ENCODE measurements around the gene NCDN.
A peak's percentile ranks its signal among the peaks of the same experiment; 100 is the strongest.

NCDN gene

DNA sequence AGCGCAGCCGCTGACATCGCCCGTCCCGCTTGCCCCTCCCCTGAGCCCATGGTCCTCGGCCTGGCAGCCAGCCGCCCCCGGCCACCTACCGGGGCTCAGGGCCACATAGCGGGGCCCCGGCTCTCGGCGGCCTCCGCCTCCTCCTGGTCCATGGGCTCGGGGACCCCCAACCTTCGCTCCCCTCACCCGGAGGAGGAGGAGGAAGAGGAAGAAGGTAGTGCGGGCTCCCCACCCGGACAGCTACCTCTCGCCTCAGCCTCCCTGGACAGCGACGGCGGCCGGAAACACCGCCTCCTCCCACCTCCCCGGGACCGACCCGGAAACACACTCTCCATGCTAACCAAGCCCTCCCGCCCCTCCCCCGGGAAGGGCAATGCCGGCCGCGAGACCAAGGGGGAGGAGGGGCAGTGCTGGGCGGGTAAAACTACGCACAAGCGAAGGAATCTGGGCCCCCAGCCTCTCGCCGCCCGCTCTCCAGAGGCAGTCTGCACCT is 435 bp upstream of the NCDN start, which contains the start of gene KIAA0319L:
Gene KIAA0319L, minus strand, starts transcription at position 286 of the 493 bp plus-strand sequence. CDS start 2,912 bp downstream, outside the sequence.
- DNase-seq (ENCODE audit: low read depth in 1 of 2, low spot score in 1 of 2): peak; percentile 79 to 87
- TF ChIP-seq JUND (IDR thresholded peaks at IDR 0.05; ENCODE audit: low read depth): no peak
- in situ Hi-C loops (cut with HindIII; ENCODE audit: low pct_unique_long_range_greater_than_20kb, low sequenced_read_pairs): no loop called here

DNA sequence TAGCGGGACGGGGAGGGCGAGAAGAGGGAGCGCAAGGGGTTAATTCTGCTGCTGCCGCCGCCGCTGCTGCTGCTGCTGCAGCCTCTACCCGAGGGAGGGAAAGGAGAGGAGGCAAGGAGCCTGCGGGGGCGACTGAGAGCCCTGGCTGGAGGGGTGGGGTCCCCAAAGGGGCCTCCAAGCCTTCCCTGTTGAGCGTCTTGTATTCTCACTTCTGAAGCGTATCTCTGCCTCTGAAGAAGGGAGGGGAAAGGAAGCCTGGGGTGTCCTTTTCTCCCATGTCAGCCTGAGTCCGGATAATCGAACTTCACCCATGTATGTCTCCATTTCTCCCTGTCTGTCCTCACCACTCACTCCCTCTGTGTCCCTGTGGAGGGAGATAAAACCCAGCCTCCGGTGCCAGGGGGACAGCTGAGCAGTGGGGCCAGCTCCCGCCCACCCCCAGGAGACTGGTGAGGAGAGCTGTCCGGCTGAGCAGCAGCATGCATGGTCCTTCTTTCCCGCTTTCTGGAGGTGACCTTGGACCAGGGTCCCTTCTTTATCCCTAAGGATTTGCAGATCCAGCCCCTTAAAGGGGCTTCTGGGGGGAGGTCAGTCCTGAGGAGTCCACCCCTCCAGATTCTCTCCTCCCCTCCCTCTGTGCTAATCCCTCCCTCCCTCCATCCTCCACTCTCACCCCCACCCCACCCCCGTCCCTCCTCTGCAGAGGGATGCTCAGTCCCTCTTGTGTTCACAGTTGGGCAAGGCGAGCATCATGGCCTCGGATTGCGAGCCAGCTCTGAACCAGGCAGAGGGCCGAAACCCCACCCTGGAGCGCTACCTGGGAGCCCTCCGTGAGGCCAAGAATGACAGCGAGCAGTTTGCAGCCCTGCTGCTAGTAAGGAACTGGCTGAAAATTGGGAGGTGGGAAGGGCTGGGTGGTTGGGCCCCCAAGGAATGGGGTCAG is 1.0 kb downstream of the NCDN start:
- no peak for DNase-seq (ENCODE audit: low read depth in 1 of 2, low spot score in 1 of 2)
- in situ Hi-C loops (cut with HindIII; ENCODE audit: low pct_unique_long_range_greater_than_20kb, low sequenced_read_pairs): no loop called here
- no peak for TF ChIP-seq JUND (IDR thresholded peaks at IDR 0.05; ENCODE audit: low read depth)

DNA sequence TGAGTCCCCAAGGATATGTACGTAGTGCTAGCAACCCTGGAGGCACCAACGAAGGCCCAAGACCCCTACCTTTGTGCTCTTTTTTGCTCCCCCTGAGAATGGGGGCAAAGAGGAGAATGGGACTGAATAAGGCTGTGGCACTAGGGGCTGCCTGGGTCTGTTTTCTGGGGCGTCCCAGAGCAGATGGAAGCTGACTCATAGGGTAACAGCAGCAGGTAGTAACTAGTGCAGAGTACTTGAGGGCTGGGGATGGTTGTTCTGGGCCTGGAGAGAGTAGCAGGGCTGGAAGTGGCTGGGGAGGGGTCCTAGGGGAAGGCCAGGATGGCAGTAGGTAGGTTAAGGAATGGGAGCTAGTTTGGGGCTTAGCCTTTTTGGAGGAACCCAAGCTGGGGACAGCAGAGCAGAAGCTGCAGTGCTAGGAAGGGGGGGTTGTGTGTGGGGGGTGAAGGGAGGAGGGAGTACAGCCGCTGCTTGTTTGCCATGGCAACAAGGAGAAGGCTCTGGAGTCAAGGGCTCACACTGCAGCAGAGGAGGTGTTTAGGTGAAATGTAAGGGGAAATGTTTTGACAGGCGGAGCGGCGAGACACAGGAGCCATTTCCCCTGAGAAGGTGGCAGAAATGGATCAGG is 1.8 kb downstream of the NCDN start:
- in situ Hi-C loops (cut with HindIII; ENCODE audit: low pct_unique_long_range_greater_than_20kb, low sequenced_read_pairs): no loop called here
- TF ChIP-seq JUND (IDR thresholded peaks at IDR 0.05; ENCODE audit: low read depth): no peak

DNA sequence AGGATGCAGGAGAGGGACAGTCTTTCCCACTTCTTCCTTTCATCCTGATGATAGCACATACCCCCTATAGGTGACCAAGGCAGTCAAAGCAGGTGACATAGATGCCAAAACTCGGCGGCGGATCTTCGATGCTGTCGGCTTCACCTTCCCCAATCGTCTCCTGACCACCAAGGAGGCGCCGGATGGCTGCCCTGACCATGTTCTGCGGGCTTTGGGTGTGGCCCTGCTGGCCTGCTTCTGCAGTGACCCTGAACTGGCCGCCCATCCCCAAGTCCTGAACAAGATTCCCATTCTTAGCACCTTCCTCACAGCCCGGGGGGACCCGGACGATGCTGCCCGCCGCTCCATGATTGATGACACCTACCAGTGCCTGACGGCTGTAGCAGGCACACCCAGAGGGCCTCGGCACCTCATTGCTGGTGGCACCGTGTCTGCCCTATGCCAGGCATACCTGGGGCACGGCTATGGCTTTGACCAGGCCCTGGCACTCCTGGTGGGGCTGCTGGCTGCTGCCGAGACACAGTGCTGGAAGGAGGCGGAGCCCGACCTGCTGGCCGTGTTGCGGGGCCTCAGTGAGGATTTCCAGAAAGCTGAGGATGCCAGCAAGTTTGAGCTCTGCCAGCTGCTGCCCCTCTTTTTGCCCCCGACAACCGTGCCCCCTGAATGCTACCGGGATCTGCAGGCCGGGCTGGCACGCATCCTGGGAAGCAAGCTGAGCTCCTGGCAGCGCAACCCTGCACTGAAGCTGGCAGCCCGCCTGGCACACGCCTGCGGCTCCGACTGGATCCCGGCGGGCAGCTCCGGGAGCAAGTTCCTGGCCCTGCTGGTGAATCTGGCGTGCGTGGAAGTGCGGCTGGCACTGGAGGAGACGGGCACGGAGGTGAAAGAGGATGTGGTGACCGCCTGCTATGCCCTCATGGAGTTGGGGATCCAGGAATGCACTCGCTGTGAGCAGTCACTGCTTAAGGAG is 2.9 kb downstream of the NCDN start:
- TF ChIP-seq JUND (IDR thresholded peaks at IDR 0.05; ENCODE audit: low read depth): no peak
- no peak for DNase-seq (ENCODE audit: low read depth in 1 of 2, low spot score in 1 of 2)
- in situ Hi-C loops (cut with HindIII; ENCODE audit: low pct_unique_long_range_greater_than_20kb, low sequenced_read_pairs): no loop called here

More for the DNA sequence above, 1.8 kb downstream of the NCDN start:
- DNase-seq (ENCODE audit: low read depth in 1 of 2, low spot score in 1 of 2): no peak

DNA sequence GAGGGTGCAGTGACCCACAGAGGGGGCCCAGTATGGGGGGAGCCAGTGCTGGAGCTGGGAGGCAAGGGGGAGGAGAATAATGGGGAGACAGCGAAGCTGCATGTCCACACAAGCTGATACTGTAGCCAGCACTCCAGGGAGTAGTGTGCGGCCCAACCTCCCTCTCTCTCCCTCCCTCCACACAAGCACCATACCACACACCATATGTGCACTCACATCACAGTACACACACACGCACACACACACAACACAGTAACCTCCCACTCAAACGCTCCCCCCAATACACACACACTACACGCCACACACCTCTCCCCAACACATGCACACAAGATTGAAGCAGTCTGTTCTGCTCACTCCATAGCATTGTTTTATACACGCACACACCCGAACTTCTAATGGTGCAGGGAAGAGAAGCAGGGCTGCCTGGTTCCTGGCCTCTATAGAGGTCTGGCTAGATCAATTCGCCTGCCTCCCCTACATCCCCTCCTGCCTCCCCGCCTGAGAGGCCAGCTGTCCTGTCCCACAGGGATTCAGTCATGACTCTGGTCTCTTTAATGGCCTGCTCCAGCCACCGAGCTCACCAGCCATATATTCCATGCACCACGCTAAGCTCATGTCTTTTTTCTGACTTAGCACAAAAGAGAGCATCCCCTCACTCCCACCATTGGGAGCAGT is 3.8 kb downstream of the NCDN start:
- no peak for DNase-seq (ENCODE audit: low read depth in 1 of 2, low spot score in 1 of 2)
- TF ChIP-seq JUND (IDR thresholded peaks at IDR 0.05; ENCODE audit: low read depth): no peak
- in situ Hi-C loops (cut with HindIII; ENCODE audit: low pct_unique_long_range_greater_than_20kb, low sequenced_read_pairs): no loop called here

DNA sequence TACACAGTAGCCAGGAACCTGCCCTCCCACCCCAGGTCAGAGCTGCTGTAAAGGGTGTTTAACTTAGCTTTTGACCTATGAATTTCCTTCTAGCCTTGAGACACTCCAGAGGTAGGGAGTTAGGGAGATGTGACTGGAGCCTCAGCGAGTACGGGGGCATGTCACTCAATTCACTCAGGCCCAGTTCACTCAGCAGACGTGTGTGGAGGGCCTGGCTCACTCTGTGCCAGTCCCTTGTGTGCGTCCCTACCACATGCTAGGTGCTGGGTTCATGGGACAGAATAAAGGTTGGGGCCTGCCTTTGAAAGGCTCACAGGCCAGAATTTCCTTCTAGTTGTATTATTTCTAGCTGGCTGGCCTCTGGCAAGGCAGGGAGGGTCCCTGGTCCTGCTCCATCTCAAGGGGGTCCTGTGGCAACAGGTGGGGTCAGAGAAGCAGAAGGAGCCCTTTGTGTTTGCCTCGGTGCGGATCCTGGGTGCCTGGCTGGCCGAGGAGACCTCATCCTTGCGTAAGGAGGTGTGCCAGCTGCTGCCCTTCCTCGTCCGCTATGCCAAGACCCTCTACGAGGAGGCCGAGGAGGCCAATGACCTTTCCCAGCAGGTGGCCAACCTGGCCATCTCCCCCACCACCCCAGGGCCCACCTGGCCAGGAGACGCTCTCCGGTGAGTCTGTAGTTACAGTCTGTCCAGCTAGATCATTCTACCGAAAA is 4.5 kb downstream of the NCDN start:
- no peak for TF ChIP-seq JUND (IDR thresholded peaks at IDR 0.05; ENCODE audit: low read depth)
- in situ Hi-C loops (cut with HindIII; ENCODE audit: low pct_unique_long_range_greater_than_20kb, low sequenced_read_pairs): no loop called here
- no peak for DNase-seq (ENCODE audit: low read depth in 1 of 2, low spot score in 1 of 2)

DNA sequence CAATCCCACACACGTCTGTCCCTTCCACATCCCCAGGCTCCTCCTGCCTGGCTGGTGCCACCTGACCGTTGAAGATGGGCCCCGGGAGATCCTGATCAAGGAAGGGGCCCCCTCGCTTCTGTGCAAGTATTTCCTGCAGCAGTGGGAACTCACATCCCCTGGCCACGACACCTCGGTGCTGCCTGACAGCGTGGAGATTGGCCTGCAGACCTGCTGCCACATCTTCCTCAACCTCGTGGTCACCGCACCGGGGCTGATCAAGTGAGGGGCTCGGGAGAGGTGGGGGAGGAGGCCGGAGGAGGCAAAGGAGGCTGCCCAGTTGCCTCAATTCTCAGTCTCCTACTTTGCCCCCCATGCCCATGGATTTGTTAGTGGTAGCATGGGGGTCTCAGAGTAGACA is 5.6 kb downstream of the NCDN start:
- no peak for DNase-seq (ENCODE audit: low read depth in 1 of 2, low spot score in 1 of 2)
- TF ChIP-seq JUND (IDR thresholded peaks at IDR 0.05; ENCODE audit: low read depth): no peak
- in situ Hi-C loops (cut with HindIII; ENCODE audit: low pct_unique_long_range_greater_than_20kb, low sequenced_read_pairs): no loop called here

DNA sequence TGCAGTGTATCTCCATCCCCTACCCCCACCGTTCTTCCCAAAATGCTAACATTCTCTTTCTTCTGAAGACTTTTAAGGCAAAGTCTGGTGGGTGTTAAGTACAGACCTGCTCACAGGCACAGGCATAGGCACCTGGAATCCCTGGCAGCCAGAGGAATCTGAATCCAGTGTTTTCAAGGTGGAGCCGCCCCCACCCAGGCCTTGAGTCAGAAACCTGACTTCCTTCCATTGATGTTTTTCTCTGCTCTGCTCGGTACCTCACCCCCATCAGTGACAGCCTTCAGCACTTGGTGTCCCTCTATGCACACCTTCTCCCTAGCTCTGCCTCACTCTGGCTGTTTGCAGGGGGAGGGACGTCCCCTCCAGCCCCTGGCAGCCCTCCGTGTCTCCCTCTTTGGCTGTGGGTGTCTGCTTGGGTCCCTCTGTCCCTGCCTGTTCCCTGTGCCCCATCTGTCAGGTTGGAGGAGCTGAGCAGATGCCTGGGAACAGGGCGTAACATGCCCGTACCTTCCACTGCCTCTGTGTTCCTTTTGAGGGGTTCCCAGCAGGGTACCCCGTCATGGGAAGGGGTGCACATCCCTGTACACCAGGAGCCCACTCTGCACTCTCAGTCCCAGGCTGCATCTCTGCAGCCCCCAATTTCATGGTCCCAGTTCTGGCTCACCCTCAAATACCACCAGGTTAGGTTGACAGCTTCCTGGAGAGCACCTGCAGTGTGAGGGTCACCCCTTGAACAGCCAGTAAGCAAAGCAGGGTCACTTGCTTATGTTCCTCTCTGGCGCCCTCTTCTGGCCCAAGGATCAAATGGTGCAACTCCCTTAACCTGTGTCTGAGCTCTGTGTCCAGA is 6.7 kb downstream of the NCDN start:
- TF ChIP-seq JUND (IDR thresholded peaks at IDR 0.05; ENCODE audit: low read depth): no peak
- in situ Hi-C loops (cut with HindIII; ENCODE audit: low pct_unique_long_range_greater_than_20kb, low sequenced_read_pairs): no loop called here
- peak; percentile 82 for DNase-seq (ENCODE audit: low read depth in 1 of 2, low spot score in 1 of 2)

DNA sequence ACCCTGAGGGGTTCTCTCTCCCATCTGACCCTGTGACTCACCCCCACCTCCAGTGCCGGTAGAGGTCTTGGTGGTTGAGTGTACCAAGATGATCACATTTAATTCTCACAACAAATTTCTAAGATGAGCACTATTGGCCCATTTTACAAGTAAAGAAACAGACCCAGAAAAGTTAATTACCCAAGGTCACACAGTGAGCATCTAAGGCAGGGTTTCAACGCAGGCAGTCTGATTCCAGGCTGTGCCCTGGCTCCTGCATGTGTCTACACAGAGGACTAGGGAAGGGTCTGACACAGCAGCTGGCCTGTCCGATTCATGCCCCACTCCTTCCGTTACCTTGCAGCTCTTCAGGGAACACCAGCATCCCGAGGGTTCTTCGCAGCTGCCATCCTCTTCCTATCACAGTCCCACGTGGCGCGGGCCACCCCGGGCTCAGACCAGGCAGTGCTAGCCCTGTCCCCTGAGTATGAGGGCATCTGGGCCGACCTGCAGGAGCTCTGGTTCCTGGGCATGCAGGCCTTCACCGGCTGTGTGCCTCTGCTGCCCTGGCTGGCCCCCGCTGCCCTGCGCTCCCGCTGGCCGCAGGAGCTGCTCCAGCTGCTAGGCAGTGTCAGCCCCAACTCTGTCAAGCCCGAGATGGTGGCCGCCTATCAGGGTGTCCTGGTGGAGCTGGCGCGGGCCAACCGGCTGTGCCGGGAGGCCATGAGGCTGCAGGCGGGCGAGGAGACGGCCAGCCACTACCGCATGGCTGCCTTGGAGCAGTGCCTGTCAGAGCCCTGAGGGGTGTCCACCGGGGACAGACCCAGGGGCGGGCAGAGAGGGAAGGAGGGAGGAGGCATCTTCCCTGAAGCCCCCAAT is 7.5 kb downstream of the NCDN start:
- no peak for DNase-seq (ENCODE audit: low read depth in 1 of 2, low spot score in 1 of 2)
- in situ Hi-C loops (cut with HindIII; ENCODE audit: low pct_unique_long_range_greater_than_20kb, low sequenced_read_pairs): no loop called here
- TF ChIP-seq JUND (IDR thresholded peaks at IDR 0.05; ENCODE audit: low read depth): no peak

DNA sequence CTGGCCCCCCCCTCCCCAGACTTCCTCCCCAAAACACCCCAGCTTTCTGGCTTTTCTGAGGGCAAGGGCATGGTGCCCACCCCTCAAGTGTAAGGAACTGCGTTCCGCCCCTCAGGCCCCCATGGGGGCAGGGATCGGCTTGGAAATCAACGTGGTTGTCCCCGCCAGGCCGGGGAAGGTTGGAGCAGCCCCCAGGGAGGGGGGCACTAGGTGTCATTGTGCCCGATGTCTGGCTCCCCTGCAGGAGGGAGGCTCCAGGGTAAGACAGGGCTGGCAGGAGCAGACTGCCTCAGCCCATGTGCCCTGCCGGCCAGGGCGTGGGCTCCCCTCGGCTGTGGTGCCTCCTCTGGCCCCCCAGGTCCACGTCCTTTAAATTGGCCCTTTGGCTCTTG is 8.1 kb downstream of the NCDN start:
- in situ Hi-C loops (cut with HindIII; ENCODE audit: low pct_unique_long_range_greater_than_20kb, low sequenced_read_pairs): no loop called here
- no peak for TF ChIP-seq JUND (IDR thresholded peaks at IDR 0.05; ENCODE audit: low read depth)
- DNase-seq (ENCODE audit: low read depth in 1 of 2, low spot score in 1 of 2): no peak
